ENCODE data around the gene IFNL4.
"Not testable (repeated sequence)": the region's sequence is repeated elsewhere in the genome, so short reads cannot be mapped to it uniquely, and the experiment has no call there.

The IFNL4 gene

DNA sequence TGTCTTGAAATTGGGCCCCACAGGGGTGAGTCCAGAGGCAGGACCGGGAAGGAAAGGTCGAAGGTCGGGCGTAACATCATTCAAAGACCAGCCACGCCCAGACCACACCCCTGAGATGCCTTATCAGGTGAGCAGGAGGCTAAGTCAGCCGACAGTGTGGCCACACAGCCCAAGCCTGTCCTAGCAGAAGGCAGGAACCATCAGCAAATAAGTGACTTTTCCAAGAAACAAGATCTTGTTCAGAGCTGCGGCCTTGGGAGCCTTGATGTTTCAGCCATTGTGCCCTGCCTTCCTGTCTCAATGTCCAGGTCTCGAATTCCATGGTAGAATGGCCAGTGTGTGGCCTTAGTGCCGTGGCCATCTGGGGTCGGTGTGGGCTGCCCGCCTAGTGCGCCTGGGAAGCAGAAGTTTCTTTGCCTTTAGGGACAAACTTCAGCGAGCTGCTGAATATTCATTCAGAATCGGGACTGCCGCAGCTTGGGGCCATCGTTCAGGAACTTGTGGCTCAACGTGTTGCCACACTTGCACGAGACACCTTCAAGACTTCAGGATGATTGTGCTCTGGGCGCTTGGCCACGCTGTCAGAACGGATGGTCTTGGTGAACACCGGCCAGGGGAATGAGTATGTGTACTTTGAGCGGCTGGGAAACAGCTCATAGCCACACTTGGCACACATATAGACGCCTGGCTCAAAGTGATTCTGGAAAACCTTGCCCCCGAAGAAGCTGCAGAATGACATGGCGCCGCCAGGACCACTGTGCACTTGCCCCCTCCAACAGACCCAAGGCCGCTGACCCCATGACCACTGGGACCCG, 6.1 kb upstream of the IFNL4 start:
- DNase-seq = no peak

- DNase-seq = no peak
These were observed 4.9 kb upstream of the IFNL4 start for GRCh38 chr19:39253374-39254149.

DNA sequence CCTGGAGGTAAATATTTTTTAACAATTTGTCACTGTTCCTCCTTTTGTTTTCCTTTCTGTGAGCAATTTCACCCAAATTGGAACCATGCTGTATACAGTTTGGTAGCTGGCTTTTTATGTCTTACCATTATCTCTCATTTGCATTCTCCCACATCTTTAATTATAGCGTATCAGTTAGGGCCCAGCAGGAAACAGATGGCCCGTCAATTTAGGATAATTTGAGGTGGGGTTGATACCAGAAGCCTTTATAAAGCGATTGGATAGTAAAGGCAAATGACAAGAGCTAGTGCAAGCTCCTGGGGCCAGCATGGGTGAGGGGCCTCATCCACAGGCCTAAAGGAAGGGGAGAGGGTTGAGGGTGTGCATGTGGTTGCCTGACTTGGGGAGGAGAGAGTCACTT, 3.8 kb upstream of the IFNL4 start:
- DNase-seq = no peak

- no peak for DNase-seq
These were observed 3.2 kb upstream of the IFNL4 start for GRCh38 chr19:39251846-39252245.

- no peak for DNase-seq
These were observed 2.4 kb upstream of the IFNL4 start for GRCh38 chr19:39251081-39251480.

- no peak for DNase-seq
These were observed 673 bp downstream of the IFNL4 start for GRCh38 chr19:39247701-39248664.

DNA sequence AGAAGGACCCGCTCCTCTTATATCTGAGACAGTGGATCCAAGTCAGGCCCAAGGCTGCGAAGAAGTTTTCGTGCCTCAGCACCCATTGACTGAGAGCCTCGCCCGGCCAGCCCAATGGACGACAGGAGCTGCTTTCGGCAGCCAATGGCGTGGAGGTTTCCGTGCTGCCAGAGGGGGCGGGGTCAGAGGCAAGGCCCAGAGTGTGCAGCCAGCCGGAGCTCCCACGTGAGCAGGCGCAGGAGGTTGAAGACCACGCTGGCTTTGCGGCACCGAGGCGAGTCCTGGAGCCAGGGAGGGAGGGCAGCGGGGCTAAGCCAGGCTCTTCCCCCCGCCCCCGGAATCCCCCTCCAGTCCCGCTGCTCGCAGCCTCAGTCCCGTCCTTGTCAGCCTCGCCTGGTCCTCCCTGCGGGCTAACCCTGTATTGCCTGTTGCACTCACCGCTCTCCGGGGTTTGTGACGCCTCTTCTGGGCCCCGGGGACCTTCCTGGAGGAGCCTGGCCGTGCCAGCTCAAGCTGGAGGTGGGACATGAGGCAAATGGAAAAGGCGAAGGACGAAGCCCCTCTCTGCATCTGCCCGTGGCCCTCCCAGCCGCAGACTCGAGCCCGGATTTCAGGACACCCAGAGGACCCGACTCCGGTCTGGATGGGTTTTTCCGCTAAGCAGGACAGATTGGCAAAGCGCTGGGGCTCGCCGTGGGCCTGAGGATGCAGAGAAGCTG, 1.5 kb downstream of the IFNL4 start:
- DNase-seq = peak; percentile 52

DNA sequence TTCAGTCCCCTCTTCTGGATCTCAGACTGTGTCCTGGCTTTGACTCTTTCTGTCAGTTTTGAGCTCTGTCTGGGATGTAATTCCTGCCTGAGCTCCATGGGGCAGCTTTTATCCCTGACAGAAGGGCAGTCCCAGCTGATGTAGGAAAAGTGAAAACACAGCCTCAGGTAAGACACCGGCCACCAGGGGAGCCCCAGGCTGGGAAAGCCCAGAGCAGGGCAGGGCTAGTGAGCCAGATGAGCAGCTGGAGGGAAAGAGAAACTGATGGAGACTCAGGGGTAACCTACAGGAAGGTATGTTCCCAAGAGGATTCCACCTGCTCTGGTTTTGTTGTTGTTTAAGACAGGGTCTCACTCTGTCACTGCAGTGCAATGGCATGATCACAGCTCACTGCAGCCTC, 3.5 kb downstream of the IFNL4 start:
- DNase-seq = not testable (repeated sequence)

- DNase-seq = not testable (repeated sequence)
These were observed 4.1 kb downstream of the IFNL4 start, which contains the start of gene IFNL3 for GRCh38 chr19:39244410-39245100. TSS of gene IFNL3 (minus strand) at chr19:39245006. CDS start at chr19:39244967, 39 bp downstream.

GRCh38 chr19:39243741-39244140, 4.9 kb downstream of the IFNL4 start:
- not testable (repeated sequence) for DNase-seq

DNA sequence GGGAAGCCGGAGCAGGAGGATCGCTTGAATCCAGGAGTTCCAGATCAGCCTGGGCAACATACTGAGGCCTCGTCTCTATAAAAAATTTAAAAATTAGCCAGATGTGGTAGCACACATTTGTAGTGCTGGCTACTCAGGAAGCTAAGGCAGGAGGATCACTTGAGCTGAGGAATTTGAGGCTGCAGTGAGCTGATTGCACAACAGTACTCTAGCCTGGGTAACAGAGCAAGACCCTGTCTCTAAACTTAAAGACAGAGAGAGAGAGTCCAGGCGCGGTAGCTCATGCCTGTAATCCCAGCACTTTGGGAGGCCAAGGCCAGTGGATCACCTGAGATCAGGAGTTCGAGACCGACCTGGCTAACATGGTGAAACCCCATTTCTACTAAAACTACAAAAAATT, 8.2 kb downstream of the IFNL4 start:
- no peak for DNase-seq

- DNase-seq = no peak
These were observed 9.7 kb downstream of the IFNL4 start for GRCh38 chr19:39238944-39239343.

GRCh38 chr19:39238209-39238608, 10.4 kb downstream of the IFNL4 start:
- no peak for DNase-seq

DNA sequence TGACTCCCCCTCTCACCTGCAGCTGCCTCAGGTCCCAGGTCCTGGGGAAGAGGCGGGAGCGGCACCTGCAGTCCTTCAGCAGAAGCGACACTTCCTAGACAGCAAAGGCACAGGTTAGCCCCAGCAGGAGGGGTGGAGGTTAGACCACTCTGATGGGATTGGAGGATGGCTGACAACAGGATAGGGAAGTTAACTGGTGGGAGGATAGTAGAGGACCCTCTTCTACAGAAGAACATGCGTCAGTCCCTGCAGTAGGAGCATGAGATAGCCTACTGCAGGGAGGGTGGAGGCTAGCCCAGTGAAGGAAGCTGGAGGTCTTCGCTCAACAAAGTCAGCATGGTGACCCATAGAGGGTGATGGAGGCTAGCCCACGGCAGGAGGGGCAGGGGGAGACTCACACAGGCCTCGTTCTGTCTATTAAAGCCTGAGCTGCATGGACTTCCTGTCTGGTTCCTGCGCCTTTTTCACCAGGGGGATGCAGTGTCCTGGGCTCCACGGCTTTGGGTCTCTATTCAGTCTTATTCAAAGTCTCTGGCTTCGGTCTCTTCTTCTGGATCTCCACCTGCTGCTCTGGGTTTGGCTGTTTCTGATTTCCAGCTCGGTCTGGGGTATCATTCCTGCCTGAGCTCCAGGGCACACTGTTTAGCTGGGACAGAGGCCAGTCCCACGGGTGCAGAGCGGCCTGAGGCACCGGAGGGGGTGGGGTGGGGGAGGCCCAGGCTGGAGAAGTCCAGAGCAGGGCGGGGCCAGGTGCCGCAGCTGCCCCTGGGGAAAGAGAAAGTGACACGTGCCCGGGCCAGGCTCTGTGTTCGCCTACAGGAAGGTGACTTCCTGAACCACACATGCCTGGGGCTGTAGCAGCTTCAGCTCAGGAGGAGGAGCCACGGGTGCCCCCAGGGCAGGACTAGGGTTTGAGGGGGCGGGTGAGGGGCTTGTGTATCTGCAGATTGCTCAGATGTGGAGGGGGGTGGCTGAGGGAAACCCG, 11.2 kb downstream of the IFNL4 start:
- peak; percentile 38 for DNase-seq

GRCh38 chr19:39236527-39236926, 12.1 kb downstream of the IFNL4 start:
- no peak for DNase-seq

- DNase-seq = no peak
These were observed 15.9 kb downstream of the IFNL4 start for GRCh38 chr19:39232708-39233107.

DNA sequence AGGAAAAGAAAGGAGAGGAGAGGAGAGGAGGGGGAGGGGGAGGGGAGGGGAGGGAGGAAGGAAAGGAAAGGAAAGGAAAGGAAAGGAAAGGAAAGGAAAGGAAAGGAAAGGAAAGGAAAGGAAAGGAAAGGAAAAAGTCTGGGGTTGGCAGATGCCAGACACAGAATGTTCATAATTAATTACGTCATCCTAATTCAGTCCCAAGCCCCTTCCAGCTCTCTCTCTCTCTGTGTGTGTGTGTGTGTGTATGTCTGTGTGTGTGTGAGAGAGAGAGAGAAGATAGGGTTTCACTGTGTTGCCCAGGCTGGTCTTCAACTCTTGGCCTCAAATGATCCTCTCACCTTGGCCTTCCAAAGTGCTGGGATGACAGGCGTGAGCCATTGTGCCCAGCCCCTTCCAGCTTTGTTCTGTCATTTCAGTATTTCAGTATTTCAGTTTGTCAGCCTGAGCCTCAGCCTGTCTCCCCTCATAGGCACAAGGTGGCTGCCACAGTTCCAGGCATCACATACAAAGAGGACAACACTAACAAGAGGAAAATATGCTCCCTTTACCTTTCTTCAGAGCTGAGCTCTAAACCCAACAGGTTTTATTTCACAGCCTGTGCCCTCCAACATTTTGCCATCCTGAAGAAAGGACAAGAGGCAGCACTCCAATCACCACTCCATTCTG, 18.4 kb downstream of the IFNL4 start:
- DNase-seq = no peak

DNA sequence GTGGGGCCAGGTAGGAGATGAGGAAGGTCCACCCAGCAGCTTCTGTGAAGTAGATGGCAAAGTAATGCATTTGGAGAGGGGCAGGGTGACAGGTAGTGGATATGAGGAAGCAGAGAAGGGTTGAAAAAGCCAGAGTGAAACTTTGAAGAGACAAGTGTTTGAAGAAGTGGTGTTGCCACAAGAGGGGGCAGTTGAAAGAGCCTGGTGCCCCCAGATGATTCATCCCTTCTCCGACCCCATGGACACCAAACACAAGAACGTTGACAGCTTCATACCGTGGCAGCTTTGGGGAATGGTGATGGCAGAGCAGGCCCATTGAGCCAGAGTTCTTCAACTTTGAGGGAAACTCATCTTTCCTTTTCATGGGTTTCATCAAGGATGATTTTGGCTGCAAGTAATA, 23.7 kb downstream of the IFNL4 start:
- no peak for DNase-seq

DNA sequence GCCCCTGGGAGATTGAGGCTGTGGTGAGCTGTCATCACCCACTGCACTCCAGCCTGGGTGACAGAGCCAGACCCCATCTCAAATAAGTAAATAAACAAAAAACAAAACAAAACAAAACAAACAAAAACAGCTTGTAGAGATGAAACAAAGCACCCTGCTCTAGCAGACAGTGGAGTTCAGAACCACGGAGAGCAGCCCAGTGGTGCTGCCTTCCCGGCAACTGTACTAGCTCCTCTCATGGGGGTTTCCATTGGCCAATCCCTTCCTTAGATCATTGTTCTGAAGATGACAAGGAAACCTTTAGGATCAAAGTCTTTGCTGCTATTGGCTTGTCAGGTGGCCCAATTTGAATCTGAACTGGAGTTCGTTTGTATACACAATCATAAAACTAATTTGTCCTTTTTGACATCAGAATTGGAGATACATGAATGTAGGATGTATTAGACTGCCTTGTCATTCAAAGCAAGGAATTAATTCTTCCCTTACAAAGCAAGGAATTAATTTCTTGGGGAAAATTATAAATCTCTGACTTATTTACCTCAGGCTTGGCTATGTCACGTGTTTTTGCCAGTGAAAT, 24.9 kb downstream of the IFNL4 start:
- DNase-seq = no peak
